HepG2 (cell line): Measurements from ENCODE around the gene USP40.

Source experiments
- DNMT1 ChIP-seq: sonication (generic); formaldehyde crosslinking; IDR thresholded peaks from 2 replicates; pipeline ENCODE4 v1.5.1; 2020; ENCODE audit warnings: mild to moderate bottlenecking, missing genetic modification reagents
- KAT8 ChIP-seq: IDR thresholded peaks from 2 replicates; pipeline ENCODE4 v1.6.1; 2016; ENCODE audit warnings: missing genetic modification reagents, missing compliant biosample characterization
- RARG ChIP-seq: sonication (generic); formaldehyde crosslinking; IDR thresholded peaks from 2 replicates; pipeline ENCODE4 v1.4.0; 2020; ENCODE audit warnings: low read depth, mild to moderate bottlenecking, missing genetic modification reagents
- STAT6 ChIP-seq: sonication (generic); formaldehyde crosslinking; IDR thresholded peaks from 2 replicates; pipeline ENCODE4 v1.4.0; 2020; ENCODE audit warnings: missing genetic modification reagents, mild to moderate bottlenecking, borderline replicate concordance
- ZFP36 ChIP-seq: fragments of 150-350 bp; IDR thresholded peaks from 2 replicates; pipeline ENCODE4 v1.6.1; 2018; ENCODE audit warnings: borderline replicate concordance, low read length, low read depth; ENCODE audit not compliant: partially characterized antibody
- ZNF687 ChIP-seq: sonication (generic); formaldehyde crosslinking; IDR thresholded peaks from 2 replicates; pipeline ENCODE4 v1.5.1; 2020; ENCODE audit warnings: mild to moderate bottlenecking, missing genetic modification reagents, moderate library complexity

GRCh38 chr2:233443511-233444183, 122.9 kb downstream of the USP40 start:
- TF ChIP-seq ZFP36 = no peak
- TF ChIP-seq KAT8 = no peak
- no peak for TF ChIP-seq DNMT1 (CRISPR knock-in tag)
- no peak for TF ChIP-seq RARG
- TF ChIP-seq ZNF687 = no peak; the same call in 1 of the 2 replicates
- TF ChIP-seq STAT6 (CRISPR knock-in tag) = no peak
